Measurements from ENCODE around the gene LGALS9C. TPM values are rescaled to one million over a fixed set of nuclear protein-coding genes. Genes with fewer than 3 reads are reported as not detected.
A peak's percentile ranks its signal among the peaks of the same experiment; 100 is the strongest.
"Not testable (repeated sequence)": the region's sequence is repeated elsewhere in the genome, so short reads cannot be mapped to it uniquely, and the experiment has no call there.

Gene LGALS9C
- total RNA-seq, 1 experiment from 2014 or later = not detected

GRCh38 chr17:18525015-18525414, 48.4 kb downstream of the LGALS9C start:
- CTCF ChIA-PET = not testable (repeated sequence)

DNA sequence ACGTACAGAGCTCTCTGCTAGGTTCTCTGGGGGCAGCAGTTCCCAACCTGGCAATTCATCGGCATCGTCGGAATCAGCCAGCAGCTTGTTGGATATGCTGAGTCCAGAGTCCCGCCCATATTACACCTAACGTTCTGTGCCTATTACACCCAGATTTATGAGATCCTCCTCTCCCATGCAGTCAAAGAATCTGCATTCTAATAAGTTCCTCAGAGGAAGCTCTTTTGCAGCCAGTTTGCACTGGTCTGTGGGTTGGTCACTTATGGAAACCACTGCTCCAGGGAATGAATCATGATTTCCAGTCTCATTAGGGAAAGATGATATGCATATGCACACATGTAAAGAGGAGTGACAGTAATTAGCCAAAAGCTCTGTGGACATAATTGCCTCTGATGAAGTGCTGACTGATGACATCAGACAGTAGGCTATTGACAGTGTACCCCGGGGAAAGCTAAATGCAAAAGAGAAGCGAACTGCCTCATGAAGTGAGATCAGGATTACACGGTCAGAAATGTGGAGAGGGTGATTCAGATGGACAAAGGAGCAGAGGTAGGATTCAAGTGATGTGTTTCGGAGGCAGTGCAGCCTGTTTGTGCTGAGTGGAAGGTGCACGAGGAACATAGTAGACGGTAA, 49.7 kb downstream of the LGALS9C start:
- BruUV-seq (replicated peaks); in situ Hi-C loops (cut with HindIII; ENCODE audit: low pct_unique_long_range_greater_than_20kb, low sequenced_read_pairs); H3K27me3 ChIP-seq (ENCODE audit: control insufficient read depth, insufficient read depth, low read length); POLR2A ChIA-PET; H3K36me3 ChIP-seq (ENCODE audit: control insufficient read depth, insufficient read depth, low read length); DNase-seq (ENCODE audit: low read depth, low spot score); H3K4me3 ChIP-seq (ENCODE audit: low read depth in 2 of 2, low read length in 2 of 2); intact Hi-C loops (cut with micrococcal nuclease; ENCODE audit: unreplicated experiment); H3K9me3 ChIP-seq (ENCODE audit: control insufficient read depth, insufficient read depth, low read depth, low read length); H3K27ac ChIP-seq (ENCODE audit: low read length); CTCF ChIA-PET; ATAC-seq; H3K4me1 ChIP-seq (ENCODE audit: control insufficient read depth, insufficient read depth, low read length): not testable (repeated sequence)

More at GRCh38 chr17:18525015-18525414, 48.4 kb downstream of the LGALS9C start:
- TF ChIP-seq CTCF (IDR thresholded peaks at IDR 0.05) = peak; percentile 11; the same call in 1 of the 2 replicates
- in situ Hi-C loops (cut with HindIII; ENCODE audit: low pct_unique_long_range_greater_than_20kb, low sequenced_read_pairs); H3K27ac ChIP-seq (ENCODE audit: low read length); POLR2A ChIA-PET; H3K36me3 ChIP-seq (ENCODE audit: control insufficient read depth, insufficient read depth, low read length); BruUV-seq (replicated peaks); H3K4me1 ChIP-seq (ENCODE audit: control insufficient read depth, insufficient read depth, low read length); H3K27me3 ChIP-seq (ENCODE audit: control insufficient read depth, insufficient read depth, low read length); H3K9me3 ChIP-seq (ENCODE audit: control insufficient read depth, insufficient read depth, low read depth, low read length); DNase-seq (ENCODE audit: low read depth, low spot score); H3K4me3 ChIP-seq (ENCODE audit: low read depth in 2 of 2, low read length in 2 of 2); intact Hi-C loops (cut with micrococcal nuclease; ENCODE audit: unreplicated experiment): not testable (repeated sequence)
- ATAC-seq = 0 out of 2 replicates have a peak, but pooled peaks have one; percentile 63

DNA sequence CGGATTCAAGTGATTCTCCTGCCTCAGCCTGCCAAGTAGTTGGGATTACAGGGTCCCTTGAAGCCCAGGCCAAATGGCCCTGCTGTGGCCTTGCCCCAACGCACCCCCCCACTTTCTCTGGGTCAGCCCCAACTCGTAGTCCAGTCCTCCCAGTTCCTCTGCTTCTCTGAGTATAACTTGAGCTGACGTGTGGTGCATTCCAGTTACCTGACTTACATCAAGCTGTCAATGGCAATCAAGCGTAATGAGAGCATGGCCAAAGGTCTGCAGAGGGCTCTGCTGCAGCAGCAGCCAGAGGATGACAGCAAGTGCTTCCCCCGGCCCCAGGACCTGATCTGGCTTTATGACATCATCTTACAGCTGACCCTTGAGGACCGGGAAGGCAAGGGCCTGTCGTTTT, 50.8 kb downstream of the LGALS9C start:
- CTCF ChIA-PET; DNase-seq (ENCODE audit: low read depth, low spot score); H3K36me3 ChIP-seq (ENCODE audit: control insufficient read depth, insufficient read depth, low read length); ATAC-seq; in situ Hi-C loops (cut with HindIII; ENCODE audit: low pct_unique_long_range_greater_than_20kb, low sequenced_read_pairs); H3K27ac ChIP-seq (ENCODE audit: low read length); H3K27me3 ChIP-seq (ENCODE audit: control insufficient read depth, insufficient read depth, low read length); H3K4me1 ChIP-seq (ENCODE audit: control insufficient read depth, insufficient read depth, low read length); intact Hi-C loops (cut with micrococcal nuclease; ENCODE audit: unreplicated experiment); BruUV-seq (replicated peaks); H3K4me3 ChIP-seq (ENCODE audit: low read depth in 2 of 2, low read length in 2 of 2); POLR2A ChIA-PET; H3K9me3 ChIP-seq (ENCODE audit: control insufficient read depth, insufficient read depth, low read depth, low read length): not testable (repeated sequence)

- H3K4me1 ChIP-seq (ENCODE audit: control insufficient read depth, insufficient read depth, low read length); H3K9me3 ChIP-seq (ENCODE audit: control insufficient read depth, insufficient read depth, low read depth, low read length); CTCF ChIA-PET; H3K27ac ChIP-seq (ENCODE audit: low read length); in situ Hi-C loops (cut with HindIII; ENCODE audit: low pct_unique_long_range_greater_than_20kb, low sequenced_read_pairs); DNase-seq (ENCODE audit: low read depth, low spot score); H3K4me3 ChIP-seq (ENCODE audit: low read depth in 2 of 2, low read length in 2 of 2); H3K36me3 ChIP-seq (ENCODE audit: control insufficient read depth, insufficient read depth, low read length); BruUV-seq (replicated peaks); H3K27me3 ChIP-seq (ENCODE audit: control insufficient read depth, insufficient read depth, low read length); intact Hi-C loops (cut with micrococcal nuclease; ENCODE audit: unreplicated experiment); ATAC-seq: not testable (repeated sequence)
- POLR2A ChIA-PET = interaction anchor here (0.6 kb wide), 1 partner anchor 692 kb away, joined by 3 read pairs; no protein-coding TSS in a partner anchor
Observed at GRCh38 chr17:18528435-18528834, 51.8 kb downstream of the LGALS9C start.

DNA sequence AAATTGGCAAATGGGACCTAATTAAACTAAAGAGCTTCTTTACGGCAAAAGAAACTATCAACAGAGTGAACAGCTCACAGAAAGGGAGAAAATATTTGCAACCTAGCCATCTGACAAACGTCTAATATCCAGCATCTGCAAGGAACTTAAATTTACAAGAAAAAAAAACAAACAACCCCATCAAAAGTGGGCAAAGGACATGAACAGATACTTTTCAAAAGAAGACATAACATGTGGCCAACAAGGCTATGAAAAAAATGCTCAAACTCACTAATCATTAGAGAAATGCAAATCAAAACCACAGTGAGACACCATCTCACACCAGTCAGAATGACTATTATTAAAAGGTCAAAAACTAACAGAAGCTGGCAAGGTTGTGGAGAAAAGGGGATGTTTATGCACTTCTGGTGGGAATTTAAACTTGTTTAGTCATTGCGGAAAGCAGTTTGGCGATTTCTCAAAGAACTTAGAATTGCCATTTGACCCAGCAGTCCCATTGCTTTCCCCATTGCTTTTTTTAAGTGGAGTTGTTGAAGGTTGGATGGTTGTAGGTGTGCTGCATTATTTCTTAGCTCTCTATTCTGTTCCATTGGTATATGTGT, 52.4 kb downstream of the LGALS9C start:
- H3K36me3 ChIP-seq (ENCODE audit: control insufficient read depth, insufficient read depth, low read length); BruUV-seq (replicated peaks); H3K4me3 ChIP-seq (ENCODE audit: low read depth in 2 of 2, low read length in 2 of 2); H3K27ac ChIP-seq (ENCODE audit: low read length); in situ Hi-C loops (cut with HindIII; ENCODE audit: low pct_unique_long_range_greater_than_20kb, low sequenced_read_pairs); H3K4me1 ChIP-seq (ENCODE audit: control insufficient read depth, insufficient read depth, low read length); intact Hi-C loops (cut with micrococcal nuclease; ENCODE audit: unreplicated experiment); H3K27me3 ChIP-seq (ENCODE audit: control insufficient read depth, insufficient read depth, low read length); ATAC-seq; DNase-seq (ENCODE audit: low read depth, low spot score); H3K9me3 ChIP-seq (ENCODE audit: control insufficient read depth, insufficient read depth, low read depth, low read length); CTCF ChIA-PET: not testable (repeated sequence)
- POLR2A ChIA-PET = interaction anchor here (0.6 kb wide), 1 partner anchor 693 kb away, joined by 3 read pairs; no protein-coding TSS in a partner anchor

- intact Hi-C loops (cut with micrococcal nuclease; ENCODE audit: unreplicated experiment); BruUV-seq (replicated peaks): not testable (repeated sequence)
Observed at GRCh38 chr17:18530405-18530804, 53.8 kb downstream of the LGALS9C start.

GRCh38 chr17:18542234-18542633, 65.6 kb downstream of the LGALS9C start:
- BruUV-seq (replicated peaks); DNase-seq (ENCODE audit: low read depth, low spot score); ATAC-seq; H3K9me3 ChIP-seq (ENCODE audit: control insufficient read depth, insufficient read depth, low read depth, low read length); H3K4me1 ChIP-seq (ENCODE audit: control insufficient read depth, insufficient read depth, low read length); H3K27me3 ChIP-seq (ENCODE audit: control insufficient read depth, insufficient read depth, low read length); H3K36me3 ChIP-seq (ENCODE audit: control insufficient read depth, insufficient read depth, low read length); H3K4me3 ChIP-seq (ENCODE audit: low read depth in 2 of 2, low read length in 2 of 2); H3K27ac ChIP-seq (ENCODE audit: low read length); intact Hi-C loops (cut with micrococcal nuclease; ENCODE audit: unreplicated experiment); in situ Hi-C loops (cut with HindIII; ENCODE audit: low pct_unique_long_range_greater_than_20kb, low sequenced_read_pairs); POLR2A ChIA-PET; CTCF ChIA-PET: not testable (repeated sequence)

More at GRCh38 chr17:18530405-18530804, 53.8 kb downstream of the LGALS9C start:
- H3K27me3 ChIP-seq (ENCODE audit: control insufficient read depth, insufficient read depth, low read length); H3K9me3 ChIP-seq (ENCODE audit: control insufficient read depth, insufficient read depth, low read depth, low read length); H3K4me3 ChIP-seq (ENCODE audit: low read depth in 2 of 2, low read length in 2 of 2); in situ Hi-C loops (cut with HindIII; ENCODE audit: low pct_unique_long_range_greater_than_20kb, low sequenced_read_pairs); ATAC-seq; H3K36me3 ChIP-seq (ENCODE audit: control insufficient read depth, insufficient read depth, low read length); H3K4me1 ChIP-seq (ENCODE audit: control insufficient read depth, insufficient read depth, low read length); CTCF ChIA-PET; H3K27ac ChIP-seq (ENCODE audit: low read length); DNase-seq (ENCODE audit: low read depth, low spot score); POLR2A ChIA-PET: not testable (repeated sequence)

All from Panc1 (cell line).